Stimulated activated CD8-positive, alpha-beta memory T cell treated with anti-CD3 and anti-CD28 coated beads, Interleukin-12 subunit alpha, Interleukin-12 subunit beta, amount 100 ng/mL, for 1 hour (primary cell): Measurements from ENCODE around the gene CSTPP1.
"Not testable (repeated sequence)": the region's sequence is repeated elsewhere in the genome, so short reads cannot be mapped to it uniquely, and the experiment has no call there.

ENCODE experiments used
- DNase-seq: peaks from one replicate; pipeline ENCODE4 v3.0.0-alpha.2; 2020; ENCODE audit warnings: low read depth

Gene CSTPP1

GRCh38 chr11:46912526-46913150, 23.9 kb upstream of the CSTPP1 start:
- DNase-seq: no peak

DNA sequence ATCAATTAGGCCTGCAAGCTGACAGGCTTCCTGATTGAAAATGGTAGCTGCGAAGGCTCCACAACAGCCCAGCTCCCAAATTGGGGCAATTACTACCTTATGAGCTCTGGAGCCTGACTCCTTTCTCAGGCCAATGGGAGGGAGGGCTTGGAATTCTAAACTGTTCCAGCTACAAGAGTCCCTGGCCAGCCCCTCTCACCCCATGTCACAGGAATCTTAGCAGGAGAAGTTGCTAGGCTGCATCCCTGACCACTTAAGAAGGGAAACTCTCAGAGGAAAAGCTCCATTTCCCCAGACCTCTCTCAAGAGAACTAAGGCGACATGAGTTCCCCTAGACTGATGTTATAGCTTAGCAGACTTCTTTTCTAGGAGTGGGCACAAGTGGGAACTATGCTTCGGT, 23.1 kb upstream of the CSTPP1 start:
- DNase-seq: no peak

GRCh38 chr11:46914363-46914762, 22.2 kb upstream of the CSTPP1 start:
- DNase-seq: no peak

DNA sequence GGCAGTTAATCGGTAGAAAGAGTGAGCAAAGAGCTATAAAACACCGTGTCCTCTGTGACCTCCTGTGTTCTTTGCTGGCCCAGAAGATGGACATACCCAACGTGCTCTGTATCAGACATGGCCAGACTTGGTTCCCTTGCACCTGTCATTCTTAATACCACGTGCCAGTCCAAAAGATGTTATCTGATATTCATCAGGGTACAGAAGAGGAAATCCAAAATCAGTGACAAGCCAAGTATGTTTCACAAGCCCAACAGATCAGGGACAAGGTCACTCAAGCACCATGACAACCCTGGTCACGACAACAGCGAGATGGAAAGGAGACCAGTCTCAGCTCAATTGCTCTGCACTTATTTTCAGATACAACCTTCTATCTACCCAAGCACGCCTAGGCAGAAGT, 21.7 kb upstream of the CSTPP1 start:
- DNase-seq: no peak

GRCh38 chr11:46916286-46917108, 20.1 kb upstream of the CSTPP1 start:
- no peak for DNase-seq

- no peak for DNase-seq
Observed at GRCh38 chr11:46917109-46917761, 19.3 kb upstream of the CSTPP1 start.

DNA sequence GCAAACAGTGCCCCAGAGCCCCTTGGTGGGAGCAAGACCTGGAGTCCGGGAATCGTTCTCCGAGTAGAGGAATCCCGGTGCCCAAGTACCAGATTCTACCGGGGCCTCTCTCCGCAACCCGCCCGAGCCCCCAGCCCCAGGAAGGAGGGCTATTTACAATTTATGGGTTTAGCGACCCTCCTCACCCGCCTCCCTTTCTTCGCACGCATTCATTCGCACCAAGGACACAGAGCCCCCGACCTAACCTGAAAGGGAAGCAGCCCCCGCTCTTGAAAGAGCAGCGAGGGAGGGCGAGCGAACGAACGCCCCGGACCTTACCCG, 18.8 kb upstream of the CSTPP1 start:
- no peak for DNase-seq

GRCh38 chr11:46918083-46918787, 18.3 kb upstream of the CSTPP1 start, which contains the start of gene LRP4:
TSS of gene LRP4 (minus strand) at chr11:46918550. CDS start at chr11:46918379, 171 bp downstream.
- DNase-seq: no peak

DNA sequence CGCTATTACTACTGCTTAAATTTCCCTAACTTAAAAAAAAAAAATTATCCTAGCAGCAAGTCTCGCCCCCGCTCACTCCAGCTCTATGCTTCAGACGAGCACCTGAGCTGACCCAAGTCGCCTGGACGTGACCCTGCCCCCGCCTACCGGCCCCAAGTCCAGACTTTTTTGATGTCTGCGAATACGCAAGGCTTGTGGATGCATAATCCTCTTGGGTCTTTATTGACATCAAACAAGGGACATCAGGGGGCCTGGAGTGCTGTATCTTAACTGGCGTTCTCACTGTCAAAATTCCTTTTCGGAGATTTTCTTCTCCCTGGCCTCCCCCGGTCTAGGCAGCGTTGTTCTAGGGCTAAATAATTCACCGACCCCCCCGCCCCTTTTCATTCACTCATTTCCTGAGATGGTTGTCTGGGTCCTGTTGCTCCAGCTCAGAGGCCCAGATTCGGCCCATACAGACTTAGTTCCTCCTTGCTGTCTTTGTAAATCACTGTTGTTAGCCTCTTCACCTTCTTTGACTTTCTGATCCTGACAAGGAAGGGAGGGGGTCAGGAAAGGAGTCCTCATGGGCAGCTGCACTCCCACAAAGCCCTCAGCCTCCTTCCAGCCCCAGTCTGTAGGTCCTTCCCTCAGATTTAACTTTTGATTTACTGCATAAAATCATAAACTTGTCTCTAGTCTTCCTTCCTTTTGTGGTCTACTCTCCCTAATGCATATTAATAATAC, 17.6 kb upstream of the CSTPP1 start:
- no peak for DNase-seq

- DNase-seq: no peak
Observed at GRCh38 chr11:46920755-46921154, 15.8 kb upstream of the CSTPP1 start.

- DNase-seq: not testable (repeated sequence)
Observed at GRCh38 chr11:46927928-46928327, 8.6 kb upstream of the CSTPP1 start.

DNA sequence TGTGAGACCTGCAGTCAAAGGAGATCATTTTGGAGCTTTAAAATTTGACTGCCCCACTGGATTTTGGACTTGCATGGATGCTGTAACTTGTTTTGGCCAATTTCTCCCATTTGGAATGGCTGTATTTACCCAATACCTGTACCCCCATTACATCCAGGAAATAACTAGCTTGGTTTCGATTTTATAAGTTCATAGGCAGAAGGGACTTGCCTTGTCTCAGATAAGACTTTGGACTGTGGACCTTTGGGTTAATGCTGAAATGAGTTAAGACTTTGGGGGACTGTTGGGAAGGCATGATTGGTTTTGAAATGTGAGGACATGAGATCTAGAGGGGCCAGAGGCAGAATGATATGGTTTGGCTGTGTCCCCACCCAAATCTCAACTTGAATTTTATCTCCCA, 7.9 kb upstream of the CSTPP1 start:
- not testable (repeated sequence) for DNase-seq

DNA sequence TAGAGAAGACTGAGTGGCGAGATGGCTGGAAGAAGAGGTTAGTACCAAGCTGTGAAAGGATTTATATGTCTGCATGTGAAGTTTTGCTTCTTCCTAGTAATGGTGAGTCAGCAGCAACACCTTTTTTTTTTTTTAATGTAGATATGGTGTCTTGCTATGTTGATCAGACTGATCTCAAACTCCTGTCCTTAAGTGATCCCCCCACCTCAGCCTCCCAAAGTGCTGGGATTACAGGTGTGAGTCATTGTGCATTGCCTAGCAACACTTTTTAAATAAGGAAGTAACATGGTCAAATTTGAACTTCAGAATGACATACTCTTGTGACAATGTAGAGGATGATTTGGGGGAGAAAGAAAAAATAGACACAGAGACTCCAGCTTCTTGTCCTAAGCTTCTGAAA, 6.5 kb upstream of the CSTPP1 start:
- DNase-seq: no peak

DNA sequence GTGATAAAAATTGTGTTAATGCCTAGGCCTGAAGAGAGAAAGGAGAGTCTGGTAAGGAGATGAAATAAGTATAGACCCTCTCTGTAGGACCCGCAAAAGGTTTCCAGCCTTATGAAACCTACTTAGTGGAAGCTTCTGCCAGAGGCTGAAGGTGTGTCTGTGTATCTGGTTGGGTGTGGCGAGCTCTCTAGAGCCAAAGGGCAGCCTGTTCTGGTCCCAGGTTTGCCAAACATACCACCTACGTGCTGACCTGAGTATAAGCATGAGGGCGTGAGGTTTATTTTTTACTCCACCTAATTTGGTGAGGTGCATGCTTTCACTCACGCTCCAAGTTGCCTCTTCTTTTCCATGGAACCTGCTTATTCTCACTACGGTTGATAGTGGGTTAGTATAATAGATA, 5.6 kb downstream of the CSTPP1 start:
- DNase-seq: no peak

DNA sequence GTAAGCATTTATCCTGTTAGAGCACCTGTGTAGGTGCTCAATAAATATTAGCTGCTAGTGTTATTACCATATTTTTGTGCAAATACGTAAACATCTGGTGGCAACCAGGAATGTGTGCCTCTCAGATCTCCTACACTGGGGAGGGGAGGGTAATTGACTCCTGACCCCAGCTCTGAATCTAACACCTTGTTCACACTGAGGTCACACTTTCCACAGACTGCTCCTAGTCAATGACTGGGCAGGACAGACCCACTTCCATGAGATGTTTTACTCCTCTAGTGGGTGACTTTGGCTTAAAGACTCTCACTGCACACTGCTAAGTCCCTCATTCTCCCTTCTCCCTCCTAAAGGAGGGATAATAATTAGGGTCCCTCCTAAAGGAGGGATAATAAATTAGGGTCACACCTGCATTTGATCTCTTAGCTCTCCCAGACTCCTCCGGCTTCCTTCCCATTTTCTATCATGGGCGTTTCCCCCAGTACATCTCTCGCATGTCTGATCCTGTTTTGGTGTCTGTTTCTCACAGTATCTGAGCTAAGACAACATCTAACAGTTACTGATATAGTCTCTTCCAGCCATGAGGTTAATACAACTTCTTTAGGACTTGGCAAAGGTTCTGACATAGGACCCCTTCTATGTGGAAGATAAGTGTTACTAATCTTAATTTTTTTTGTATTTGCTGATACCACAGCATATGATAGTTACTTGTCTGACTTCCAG, 8.0 kb downstream of the CSTPP1 start:
- DNase-seq: no peak

GRCh38 chr11:46947399-46948077, 11.0 kb downstream of the CSTPP1 start:
- DNase-seq: no peak

DNA sequence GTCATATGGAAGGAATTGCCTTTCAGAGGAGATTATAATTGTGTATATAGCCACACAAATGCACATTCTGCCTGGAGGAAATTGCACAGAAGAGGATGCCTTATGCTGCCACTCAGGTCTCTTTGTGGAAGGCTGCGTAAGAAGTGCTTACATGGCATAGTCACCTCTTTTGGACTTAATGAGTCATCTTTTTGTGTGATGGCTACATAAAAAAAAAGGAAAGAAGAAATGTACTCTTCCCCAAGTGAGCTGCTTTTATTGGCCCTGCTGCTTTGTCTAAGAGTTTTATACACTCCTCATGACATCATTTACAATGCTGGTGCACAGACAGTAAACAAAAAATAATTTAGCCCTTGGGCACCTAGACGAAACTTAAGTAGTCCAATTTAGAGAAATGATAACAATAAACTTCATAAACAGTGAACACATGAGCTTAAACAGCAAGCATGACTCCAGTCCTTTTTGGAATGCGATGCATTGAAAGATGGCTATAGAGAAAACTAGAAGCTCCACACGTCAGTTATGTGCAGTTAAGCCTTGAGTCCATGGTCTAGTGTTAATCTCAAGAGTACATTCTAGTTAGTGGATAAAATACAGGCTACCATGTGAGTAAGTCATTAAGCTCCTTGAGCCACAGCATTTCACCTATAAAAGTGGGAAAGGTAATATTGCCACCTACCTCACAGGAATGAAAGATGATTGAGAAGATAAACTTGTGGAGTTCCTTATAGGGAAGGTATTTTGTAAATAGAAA, 12.0 kb downstream of the CSTPP1 start:
- no peak for DNase-seq

DNA sequence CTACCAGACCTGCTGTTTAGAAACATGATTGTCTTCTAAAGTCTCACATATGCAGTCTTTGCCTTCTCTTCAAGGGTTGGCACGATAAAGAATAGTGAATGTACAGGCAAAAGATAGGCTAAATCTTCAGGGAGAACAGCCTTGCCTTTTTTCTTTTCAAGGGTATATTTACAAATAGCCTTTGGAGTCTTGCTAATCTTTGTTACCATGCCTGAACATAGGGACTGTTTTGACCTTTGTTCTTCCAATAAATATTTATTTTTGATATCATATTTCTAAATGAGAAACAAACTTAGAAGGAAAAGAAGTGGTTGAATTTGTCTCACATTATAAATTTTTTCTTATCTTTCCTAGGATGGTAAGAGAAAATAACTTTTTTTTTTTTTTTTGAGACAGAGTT, 12.7 kb downstream of the CSTPP1 start:
- DNase-seq: no peak

GRCh38 chr11:46951864-46952263, 15.3 kb downstream of the CSTPP1 start:
- no peak for DNase-seq

DNA sequence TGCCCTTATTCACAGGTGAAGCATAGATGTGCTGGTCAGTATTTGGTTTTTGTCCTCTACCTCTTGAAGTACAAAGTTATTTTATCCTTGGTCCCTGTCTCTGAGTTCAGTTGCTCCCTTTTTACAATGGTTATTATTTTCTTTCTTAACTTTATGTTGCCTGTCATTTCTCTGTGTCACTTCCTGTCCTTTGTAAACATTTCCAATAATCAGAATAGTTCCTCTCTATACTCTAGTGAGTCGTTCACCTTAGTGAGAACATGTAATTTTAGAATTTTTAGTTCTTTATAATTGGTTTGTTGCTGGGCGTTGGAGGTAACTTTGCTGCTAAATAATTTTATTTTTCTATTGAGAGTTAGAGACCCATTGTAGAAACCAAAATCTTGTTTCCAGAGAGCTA, 16.0 kb downstream of the CSTPP1 start:
- DNase-seq: no peak
